MM.1S (cell line): ENCODE data around the gene PYGL.

Experiments used
- EZH2 ChIP-seq: fragments of 300-600 bp; sonication (generic); optimal IDR thresholded peaks from 2 replicates; pipeline ENCODE3; 2017; ENCODE audit warnings: low read depth, mild to moderate bottlenecking, antibody characterized with exemption, low read length, mixed read lengths
- EZH2phosphoT487 ChIP-seq: fragments of 300-600 bp; sonication (generic); IDR thresholded peaks from 2 replicates; pipeline ENCODE4 v1.6.1; 2018; ENCODE audit warnings: antibody characterized with exemption, low read length

GRCh38 chr14:50937800-50938199 lies 6.5 kb downstream of the PYGL start:
- no peak for TF ChIP-seq EZH2
- TF ChIP-seq EZH2phosphoT487, result no peak
